ENCODE results near the gene RBBP6. TPM values are rescaled to one million over a fixed set of nuclear protein-coding genes. Genes with fewer than 3 reads are reported as not detected.
A peak's percentile ranks its signal among the peaks of the same experiment; 100 is the strongest.
"Not testable (repeated sequence)": the region's sequence is repeated elsewhere in the genome, so short reads cannot be mapped to it uniquely, and the experiment has no call there.

The RBBP6 gene
- 45.2 TPM for total RNA-seq

DNA sequence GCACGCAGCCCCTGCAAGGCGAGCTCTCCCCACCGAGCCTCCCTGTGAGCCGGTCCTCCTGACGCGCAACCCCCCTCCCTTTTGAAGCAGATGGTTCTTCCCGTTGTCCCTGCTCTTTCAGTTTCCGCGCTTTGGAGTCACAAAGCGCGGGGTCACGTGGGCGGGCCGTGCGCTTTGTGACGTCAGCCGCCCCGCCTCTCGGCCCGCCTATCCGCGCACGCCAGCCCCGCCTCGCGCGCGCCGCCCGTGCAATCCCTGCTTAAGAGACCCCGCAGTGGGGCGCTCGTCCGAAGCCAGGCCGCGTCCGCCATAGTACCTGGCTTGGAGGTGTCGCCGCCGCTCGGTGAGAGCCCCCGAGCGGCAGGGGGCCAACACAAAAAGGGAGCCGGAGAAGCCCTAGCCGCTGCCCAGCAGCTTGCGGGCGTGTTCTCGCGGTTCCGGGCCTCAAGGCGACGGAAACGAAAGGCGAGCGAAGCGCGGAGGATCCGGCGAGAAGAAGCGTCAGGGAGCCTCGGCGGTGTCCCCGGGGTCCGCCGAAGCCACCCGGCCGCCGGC is at the start of gene RBBP6:
RBBP6 (plus strand) TSS at position 272 of the 555 bp plus-strand sequence. CDS start 1,061 bp downstream, outside the sequence.
- peak; percentile 99 for DNase-seq

- no peak for DNase-seq
Measured at GRCh38 chr16:24490866-24491265, 48.5 kb upstream of the RBBP6 start.

GRCh38 chr16:24491731-24492130 is 47.6 kb upstream of the RBBP6 start:
- no peak for DNase-seq

- no peak for DNase-seq
Measured at GRCh38 chr16:24493821-24494220, 45.5 kb upstream of the RBBP6 start.

- not testable (repeated sequence) for DNase-seq
Measured at GRCh38 chr16:24495207-24495606, 44.2 kb upstream of the RBBP6 start.

DNA sequence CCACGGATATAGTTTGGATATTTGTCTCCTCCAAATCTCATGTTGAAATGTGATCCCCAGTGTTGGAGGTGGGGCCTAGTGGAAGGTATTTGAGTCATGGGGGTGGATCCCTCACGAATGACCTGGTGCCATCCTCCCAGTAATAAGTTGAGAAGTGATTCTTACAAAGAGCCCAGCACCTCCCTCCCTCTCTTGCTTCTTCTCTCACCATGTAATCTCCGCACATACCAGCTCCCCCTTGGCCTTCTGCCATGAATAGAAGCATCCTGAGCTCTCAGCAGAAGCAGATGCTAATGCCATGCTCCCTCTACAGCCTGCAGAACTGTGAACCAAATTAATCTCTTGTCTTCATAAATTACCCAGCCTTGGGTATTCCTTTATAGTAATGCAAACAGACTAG is 41.9 kb upstream of the RBBP6 start:
- DNase-seq = no peak

DNA sequence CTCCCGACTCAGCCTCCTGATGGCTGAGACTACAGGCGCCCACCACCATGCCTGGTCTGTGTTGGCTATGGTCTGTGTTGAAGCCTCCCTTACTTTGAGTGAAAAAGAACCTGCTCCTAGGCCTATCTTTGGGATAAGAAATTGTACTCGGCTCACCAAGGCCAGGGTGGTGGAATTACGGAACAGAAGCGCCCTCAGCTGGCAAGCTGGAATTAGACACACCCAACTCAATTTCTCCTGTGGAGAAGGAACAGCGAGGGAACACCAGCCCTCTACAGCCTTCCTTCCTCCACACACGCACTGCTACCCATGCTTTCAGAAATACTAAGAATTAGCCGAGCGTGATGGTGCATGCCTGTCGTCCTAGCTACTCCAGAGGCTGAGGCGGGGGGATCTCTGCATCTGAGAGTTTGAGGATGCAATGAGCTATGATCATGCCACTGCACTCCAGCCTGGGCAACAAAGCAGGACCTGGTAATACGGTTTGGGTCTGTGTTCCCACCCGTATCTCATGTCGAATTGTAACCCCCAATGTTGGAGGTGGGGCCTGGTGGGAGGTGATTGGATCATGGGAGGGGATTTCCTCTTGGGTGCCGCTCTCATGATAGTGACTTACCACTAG is 40.1 kb upstream of the RBBP6 start:
- DNase-seq = no peak

DNA sequence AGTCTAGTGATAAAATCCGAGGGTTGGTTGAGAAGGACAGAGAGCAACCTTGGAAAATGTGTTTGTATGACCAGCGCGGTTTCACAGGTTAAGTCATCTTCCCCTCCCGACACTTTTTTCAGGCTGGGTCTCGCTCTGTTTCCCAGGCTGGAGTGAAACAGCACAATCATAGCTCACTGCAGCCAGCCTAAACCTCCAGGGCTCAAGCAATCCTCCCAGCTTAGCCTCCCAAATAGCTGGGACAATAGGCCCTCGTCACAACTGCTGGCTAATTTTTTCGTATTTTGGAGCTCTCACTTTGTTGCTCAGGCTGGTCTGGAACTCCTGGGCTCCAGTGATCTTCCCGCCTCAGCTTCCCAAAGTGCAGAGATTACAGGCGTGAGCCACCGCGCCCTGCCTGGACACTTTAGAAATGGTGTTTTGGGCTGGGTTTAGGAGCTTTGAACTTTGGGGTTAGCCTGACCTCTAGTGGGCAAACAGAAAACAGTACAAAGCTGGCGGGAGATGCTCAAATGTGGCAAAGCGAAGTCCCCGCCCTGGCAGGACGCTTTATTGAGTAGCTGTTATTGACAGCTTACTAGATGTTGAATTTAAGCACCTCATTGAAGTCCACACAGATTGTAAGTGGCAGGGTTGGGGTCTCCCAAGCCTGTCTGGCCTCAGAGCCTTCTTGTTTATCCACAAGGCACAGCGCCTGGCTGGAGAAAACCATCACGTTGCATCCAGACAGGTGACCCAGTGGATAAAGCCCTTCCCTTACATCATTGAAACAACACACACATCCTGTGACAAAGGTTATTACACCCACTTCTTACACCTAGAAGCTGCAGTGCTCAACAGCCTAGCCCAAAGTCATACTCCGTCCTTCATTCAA is 34.7 kb upstream of the RBBP6 start:
- peak; percentile 2 for DNase-seq

DNA sequence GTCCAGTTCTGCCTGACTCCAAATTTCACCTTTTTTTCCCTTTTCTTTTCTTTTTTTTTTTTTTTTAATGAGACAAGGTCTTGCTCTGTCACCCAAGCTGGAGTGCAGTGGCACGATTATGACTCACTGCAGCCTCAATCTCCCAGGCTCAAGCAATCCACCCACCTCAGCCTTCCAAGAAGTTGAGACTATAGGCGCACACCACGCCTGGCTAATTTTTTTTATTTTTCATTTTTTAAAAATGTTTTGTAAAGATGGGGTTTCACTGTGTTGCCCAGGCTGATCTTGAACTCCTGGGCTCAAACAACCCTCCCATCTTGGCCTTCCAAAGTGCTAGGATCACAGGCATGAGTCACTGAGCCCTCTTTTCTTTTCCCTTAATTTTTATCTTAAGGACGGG is 33.4 kb upstream of the RBBP6 start:
- DNase-seq = no peak

DNA sequence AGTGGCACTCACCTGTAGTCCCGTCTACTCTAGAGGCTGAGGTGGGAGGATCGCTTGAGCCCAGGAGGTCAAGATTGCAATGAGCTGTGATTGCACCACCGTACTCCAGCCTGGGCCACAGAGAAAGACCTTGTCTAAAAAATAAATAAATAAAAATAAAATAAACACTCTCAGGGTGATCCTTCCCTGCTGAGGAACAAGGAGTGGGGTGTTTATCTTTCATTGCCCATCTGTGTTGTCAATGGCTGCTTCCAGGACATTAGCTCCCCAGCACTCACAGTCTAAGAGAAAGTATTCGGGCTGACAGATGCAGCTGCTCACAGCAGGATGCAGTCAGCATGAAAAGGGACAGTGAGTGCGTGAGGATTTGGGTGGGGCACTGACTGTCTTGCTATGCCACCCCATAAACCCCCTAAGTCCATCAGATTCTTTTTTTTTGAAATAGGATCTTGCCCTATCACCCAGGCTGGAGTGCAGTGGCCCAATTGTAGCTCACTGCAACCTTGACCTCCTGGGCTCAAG is 31.3 kb upstream of the RBBP6 start:
- no peak for DNase-seq

DNA sequence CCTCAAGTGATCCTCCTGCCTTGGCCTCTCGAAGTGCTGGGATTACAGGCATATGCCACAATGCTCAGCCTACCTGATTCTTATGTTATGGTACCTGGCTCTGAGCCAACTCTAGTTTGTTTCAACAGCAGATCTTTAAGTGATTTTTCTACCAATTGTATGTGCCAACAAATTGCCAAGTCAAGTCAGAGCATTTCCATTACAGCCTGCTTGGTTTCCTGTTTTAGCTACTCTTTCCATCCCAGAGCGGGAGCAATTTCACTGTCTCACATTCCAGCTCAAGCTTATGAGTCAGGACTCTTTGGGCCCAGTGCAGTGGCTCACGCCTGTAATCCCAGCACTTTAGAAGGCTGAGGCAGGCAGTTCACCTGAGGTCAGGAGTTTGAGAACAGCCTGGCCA is 30.8 kb upstream of the RBBP6 start:
- no peak for DNase-seq

DNA sequence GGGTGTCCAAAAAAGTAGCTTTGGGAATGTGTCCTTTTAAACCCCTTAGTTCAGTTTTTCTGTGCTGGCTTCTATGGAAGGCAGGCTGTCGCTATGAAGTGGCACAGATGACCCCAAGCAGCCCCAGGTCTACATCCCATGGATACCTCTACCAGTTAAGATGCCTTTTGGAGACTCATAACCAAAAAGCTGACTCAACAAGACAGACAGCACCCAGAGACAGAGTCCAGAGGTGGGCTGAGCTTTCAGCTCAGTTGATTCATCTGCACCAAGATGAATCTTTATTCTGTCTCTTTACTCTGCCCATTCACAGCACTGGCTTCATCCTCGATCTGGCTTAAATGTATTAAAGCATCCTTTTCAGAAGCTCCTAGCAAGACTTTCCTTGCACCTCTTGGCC is 29.8 kb upstream of the RBBP6 start:
- DNase-seq = no peak

- no peak for DNase-seq
Measured at GRCh38 chr16:24511174-24511573, 28.2 kb upstream of the RBBP6 start.

DNA sequence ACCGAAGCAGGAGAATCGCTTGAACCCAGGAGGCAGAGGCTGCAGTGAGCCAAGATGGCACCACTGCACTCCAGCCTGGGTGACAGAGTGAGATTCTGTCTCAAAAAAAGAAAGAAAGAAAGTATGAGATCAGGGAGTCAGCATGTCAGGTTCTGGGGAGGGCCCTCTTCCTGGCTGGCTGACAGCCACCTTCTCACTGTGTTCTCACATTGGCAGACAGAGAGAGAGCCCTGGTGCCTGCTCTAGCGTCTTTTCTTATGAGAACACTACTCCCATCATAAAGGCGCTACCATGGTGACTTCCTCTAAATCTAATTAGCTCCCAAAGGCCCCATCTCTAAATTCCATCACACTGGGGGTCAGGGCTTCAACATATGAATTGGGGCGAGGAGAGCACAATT is 27.6 kb upstream of the RBBP6 start:
- DNase-seq = no peak

GRCh38 chr16:24514096-24514495 is 25.3 kb upstream of the RBBP6 start:
- DNase-seq = no peak

DNA sequence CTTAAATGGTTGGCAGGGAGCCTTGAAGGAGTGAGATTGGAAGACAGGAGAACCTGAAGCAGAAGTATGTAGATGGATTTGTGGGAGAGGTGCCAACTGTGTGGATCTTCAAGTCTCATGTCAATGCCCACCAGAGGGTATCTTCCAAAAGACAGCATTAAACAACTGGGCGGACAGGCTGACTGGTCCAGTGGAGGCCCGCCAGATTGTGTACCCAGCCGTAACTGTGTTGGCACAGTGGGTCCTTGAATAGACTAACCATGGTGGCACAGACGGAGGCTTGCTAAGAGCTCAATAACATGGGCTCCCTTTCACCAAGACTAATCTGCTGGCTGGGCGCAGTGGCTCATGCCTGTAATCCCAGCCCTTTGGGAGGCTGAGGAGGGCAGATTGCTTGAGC is 24.2 kb upstream of the RBBP6 start:
- no peak for DNase-seq

DNA sequence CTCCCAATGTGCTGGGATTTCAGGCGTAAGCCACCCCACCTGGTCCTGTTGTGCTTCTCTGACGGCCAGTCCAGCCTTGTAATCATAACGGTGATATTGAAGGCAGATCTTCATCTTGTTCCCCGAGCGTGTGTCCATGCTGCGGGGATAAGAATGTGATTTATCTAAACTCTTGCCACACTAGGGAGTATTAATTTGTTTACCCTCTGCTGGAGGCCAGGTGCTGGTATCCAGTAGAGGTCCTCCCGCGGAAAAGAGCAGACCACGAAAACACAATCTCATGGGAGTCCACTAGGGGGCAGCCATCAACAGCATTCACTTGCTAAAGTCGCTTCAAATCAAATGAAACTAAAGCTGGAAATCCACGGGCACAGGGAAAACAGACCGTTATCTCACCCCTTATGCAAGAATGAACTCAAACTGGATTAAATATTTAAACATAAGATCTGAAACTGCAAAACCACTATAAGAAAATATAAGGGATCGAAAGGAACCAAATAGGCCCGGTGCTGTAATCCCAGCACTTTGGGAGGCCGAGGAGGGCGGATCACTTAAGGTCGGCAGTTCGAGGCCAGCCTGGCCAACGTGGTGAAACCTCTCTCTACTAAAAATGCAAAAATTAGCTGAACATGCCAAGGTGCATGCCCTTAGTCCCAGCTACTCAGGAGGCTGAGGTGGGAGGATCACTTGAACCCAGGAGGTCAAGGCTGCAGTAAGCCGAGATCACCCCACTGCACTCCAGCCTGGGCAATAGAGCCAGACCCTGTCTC is 22.3 kb upstream of the RBBP6 start:
- DNase-seq = peak; percentile 41

DNA sequence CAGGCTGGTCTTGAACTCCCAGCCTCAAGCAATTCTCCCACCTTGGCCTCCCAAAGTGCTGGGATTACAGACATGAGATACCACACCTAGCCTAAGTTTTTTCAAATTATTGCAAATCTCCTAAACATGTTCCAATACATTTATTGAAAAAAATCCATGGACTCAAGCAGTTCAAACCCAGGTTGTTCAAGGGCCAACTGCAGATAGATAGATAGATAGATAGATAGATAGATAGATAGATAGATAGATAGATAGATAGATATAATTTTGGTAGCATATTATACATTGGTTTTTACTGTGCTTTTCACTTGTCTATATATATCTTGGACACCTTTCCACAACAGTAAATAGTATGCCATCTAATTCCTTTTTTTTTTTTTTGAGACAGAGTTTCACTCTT is 20.9 kb upstream of the RBBP6 start:
- no peak for DNase-seq

DNA sequence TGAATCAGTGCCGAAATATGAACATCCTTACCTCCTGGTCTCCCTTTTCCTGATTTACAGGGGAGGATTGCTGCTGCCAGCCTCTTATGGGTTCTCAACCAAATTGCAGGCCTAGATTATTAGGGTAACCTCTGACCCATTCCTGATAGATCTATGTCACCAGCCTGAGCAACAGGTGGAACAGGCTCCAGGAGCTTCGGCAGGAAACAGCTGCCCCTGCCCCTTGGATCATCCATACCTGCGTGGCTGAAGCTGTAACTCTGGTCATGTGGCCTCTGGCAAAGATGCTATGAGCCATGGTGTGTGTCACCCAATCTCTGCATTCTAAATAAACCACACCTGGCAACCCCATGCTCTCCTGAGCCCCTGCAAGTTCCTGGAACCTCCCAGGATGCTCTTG is 18.4 kb upstream of the RBBP6 start:
- no peak for DNase-seq

DNA sequence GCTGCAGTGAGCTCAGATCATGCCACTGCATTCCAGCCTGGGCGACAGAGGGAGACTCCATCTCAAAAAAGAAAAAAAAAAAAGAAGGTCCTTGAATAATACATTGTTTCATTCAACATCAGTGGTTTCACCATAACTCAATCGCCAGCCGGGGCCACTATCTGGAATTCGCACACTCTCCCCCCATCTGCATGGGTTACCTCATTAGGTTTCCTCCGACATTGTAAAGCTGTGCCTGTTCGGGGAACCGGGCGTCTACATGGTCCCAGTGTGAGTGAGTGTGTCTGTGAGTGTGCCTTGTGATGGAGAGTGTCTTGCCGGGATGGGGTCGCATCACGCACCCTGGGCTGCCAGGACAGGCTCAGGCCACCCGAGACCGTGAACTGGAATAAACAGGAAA is 16.6 kb upstream of the RBBP6 start:
- no peak for DNase-seq

DNA sequence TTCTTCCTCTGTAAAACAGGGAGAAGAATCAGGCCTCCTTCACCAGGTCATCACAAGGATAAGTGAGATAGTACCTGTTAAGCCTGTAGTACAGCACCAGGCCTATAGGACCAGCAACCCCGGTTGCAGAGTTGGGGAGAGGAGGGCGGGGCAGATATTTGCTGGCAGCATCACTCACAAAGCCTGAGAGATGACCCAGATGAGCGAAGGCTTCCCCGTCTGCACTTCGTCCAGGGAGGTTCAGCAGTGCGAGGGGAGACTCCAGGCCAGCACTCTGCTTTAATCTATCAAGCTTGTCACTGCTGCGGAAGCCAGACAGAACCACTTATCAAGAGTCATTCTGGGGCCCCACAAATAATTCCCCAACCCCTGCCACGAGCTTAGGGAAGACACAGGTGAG is 15.8 kb upstream of the RBBP6 start:
- no peak for DNase-seq

GRCh38 chr16:24524855-24525677 is 14.3 kb upstream of the RBBP6 start:
- DNase-seq = no peak

Measured in skin of body (tissue), 2 donors.